ENCODE results near the gene UBE2J2.
A peak's percentile ranks its signal among the peaks of the same experiment; 100 is the strongest.

DNA sequence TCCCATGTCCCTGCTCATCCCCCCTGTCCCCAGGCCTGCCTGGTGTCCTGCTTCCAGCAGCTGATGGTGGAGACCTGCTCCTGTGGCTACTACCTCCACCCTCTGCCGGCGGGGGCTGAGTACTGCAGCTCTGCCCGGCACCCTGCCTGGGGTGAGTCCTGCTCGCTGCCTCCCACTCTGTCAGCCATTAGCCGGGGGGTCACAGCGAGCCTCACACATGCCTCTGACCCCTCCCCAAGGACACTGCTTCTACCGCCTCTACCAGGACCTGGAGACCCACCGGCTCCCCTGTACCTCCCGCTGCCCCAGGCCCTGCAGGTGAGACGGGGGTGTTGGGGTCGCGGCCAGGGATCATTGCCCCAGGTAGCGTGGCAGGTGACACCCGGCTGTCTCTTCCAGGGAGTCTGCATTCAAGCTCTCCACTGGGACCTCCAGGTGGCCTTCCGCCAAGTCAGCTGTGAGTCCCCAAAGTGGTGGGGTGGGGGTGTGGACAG is 16.6 kb upstream of the UBE2J2 start:
- TF ChIP-seq, protein P1, sequence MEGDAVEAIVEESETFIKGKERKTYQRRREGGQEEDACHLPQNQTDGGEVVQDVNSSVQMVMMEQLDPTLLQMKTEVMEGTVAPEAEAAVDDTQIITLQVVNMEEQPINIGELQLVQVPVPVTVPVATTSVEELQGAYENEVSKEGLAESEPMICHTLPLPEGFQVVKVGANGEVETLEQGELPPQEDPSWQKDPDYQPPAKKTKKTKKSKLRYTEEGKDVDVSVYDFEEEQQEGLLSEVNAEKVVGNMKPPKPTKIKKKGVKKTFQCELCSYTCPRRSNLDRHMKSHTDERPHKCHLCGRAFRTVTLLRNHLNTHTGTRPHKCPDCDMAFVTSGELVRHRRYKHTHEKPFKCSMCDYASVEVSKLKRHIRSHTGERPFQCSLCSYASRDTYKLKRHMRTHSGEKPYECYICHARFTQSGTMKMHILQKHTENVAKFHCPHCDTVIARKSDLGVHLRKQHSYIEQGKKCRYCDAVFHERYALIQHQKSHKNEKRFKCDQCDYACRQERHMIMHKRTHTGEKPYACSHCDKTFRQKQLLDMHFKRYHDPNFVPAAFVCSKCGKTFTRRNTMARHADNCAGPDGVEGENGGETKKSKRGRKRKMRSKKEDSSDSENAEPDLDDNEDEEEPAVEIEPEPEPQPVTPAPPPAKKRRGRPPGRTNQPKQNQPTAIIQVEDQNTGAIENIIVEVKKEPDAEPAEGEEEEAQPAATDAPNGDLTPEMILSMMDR (IDR thresholded peaks at IDR 0.05; ENCODE audit: low read length) = peak; percentile 52
- no peak for TF ChIP-seq EZH2 (IDR thresholded peaks at IDR 0.05; ENCODE audit: borderline replicate concordance, low read length)
